ENCODE measurements around the gene MASP1.

DNA sequence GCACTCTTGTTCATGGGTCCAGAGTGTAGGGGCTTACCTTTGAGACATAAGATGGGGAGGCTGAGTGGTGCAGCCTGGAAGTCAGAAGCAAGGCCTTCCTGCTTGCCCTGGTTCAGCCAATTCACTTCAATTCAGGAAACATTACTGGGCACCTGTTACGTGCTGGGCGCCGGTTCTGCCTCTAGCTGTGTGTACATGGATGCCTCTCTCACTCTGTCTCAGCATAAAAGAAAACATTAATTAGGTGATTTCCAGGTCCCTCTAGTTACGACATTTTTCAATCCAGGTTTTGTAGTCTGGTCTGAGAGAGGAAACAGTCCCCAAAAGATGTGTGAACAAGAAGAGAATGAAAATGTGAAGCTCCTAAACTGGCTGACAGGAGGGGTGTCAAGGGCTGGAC, 93.0 kb downstream of the MASP1 start:
- TF ChIP-seq, protein P1, sequence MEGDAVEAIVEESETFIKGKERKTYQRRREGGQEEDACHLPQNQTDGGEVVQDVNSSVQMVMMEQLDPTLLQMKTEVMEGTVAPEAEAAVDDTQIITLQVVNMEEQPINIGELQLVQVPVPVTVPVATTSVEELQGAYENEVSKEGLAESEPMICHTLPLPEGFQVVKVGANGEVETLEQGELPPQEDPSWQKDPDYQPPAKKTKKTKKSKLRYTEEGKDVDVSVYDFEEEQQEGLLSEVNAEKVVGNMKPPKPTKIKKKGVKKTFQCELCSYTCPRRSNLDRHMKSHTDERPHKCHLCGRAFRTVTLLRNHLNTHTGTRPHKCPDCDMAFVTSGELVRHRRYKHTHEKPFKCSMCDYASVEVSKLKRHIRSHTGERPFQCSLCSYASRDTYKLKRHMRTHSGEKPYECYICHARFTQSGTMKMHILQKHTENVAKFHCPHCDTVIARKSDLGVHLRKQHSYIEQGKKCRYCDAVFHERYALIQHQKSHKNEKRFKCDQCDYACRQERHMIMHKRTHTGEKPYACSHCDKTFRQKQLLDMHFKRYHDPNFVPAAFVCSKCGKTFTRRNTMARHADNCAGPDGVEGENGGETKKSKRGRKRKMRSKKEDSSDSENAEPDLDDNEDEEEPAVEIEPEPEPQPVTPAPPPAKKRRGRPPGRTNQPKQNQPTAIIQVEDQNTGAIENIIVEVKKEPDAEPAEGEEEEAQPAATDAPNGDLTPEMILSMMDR (IDR thresholded peaks at IDR 0.05), result no peak
- TF ChIP-seq POLR2A (IDR thresholded peaks at IDR 0.05), result no peak

Data from lower leg skin (tissue), 3 donors.